SK-N-SH (cell line): ENCODE results near the gene FAM151A. TPM values are rescaled to one million over a fixed set of nuclear protein-coding genes. Genes with fewer than 3 reads are reported as not detected.

Experiments
- CTCF ChIA-PET: fragments of 300-600, 350-600 bp; formaldehyde crosslinking; extraction: SDS; loops from one replicate; lab custom pipeline; 2021; lab: Yijun Ruan, JAX
- POLR2A ChIA-PET: fragments of 350-600 bp; sonication (Branson Sonifier 250); formaldehyde crosslinking; extraction: SDS; loops from one replicate; lab custom pipeline; 2020; ENCODE audit warnings: antibody characterized with exemption, inconsistent platforms; lab: Yijun Ruan, JAX
- DNase-seq: peaks from one replicate; pipeline ENCODE4 v3.0.0; 2012
- H2AFZ ChIP-seq: fragments of 200-600 bp; sonication (generic); 2 replicates; pipeline ENCODE4 v1.8.1; 2016; ENCODE audit warnings: antibody characterized with exemption, mild to moderate bottlenecking, low read depth
- H3F3A ChIP-seq: fragments of 200-600 bp; sonication (generic); replicated peaks from 2 replicates; pipeline ENCODE3; 2016; ENCODE audit warnings: antibody characterized with exemption, mild to moderate bottlenecking; ENCODE audit not compliant: insufficient read depth
- H3K27ac ChIP-seq, 2 experiments: fragments of 200-500 bp in 1 of 2; fragments of 200-600 bp in 1 of 2; sonication (Bioruptor generic) in 1 of 2; sonication (generic), shearing (Covaris generic) in 1 of 2; 2 replicates each; pipeline versions ENCODE4 v1.5.1 to v1.6.1; 2014 to 2016; ENCODE audit warnings: low read depth in 2 of 2, inconsistent platforms in 1 of 2, low read length in 1 of 2, mild to moderate bottlenecking in 1 of 2, mixed read lengths in 1 of 2
- H3K27me3 ChIP-seq: fragments of 200-600 bp; sonication (generic), shearing (Covaris generic); 2 replicates; pipeline ENCODE4 v1.6.1; 2016; ENCODE audit warnings: mixed run types; ENCODE audit not compliant: insufficient read depth
- H3K36me3 ChIP-seq, 2 experiments: fragments of 200-500 bp in 1 of 2; fragments of 200-600 bp in 1 of 2; sonication (Bioruptor generic) in 1 of 2; sonication (generic) in 1 of 2; replicated peaks in 1 of 2; 2 replicates each; pipeline versions ENCODE3 to v1.5.1; 2014 to 2016; ENCODE audit warnings: low read length in 1 of 2, mild to moderate bottlenecking in 1 of 2; ENCODE audit not compliant: insufficient read depth in 2 of 2, control insufficient read depth in 1 of 2
- H3K4me1 ChIP-seq, 2 experiments: fragments of 200-500 bp in 1 of 2; fragments of 200-600 bp in 1 of 2; sonication (Bioruptor generic) in 1 of 2; sonication (generic), shearing (Covaris generic) in 1 of 2; 2 replicates each; pipeline versions ENCODE4 v1.5.1 to v1.6.1; 2014 to 2016; ENCODE audit warnings: low read depth in 1 of 2, low read length in 1 of 2, mixed run types in 1 of 2; ENCODE audit not compliant: insufficient read depth in 2 of 2, control insufficient read depth in 1 of 2
- H3K4me2 ChIP-seq: fragments of 200-600 bp; sonication (generic), shearing (Covaris generic); 2 replicates; pipeline ENCODE4 v1.6.1; 2017; ENCODE audit warnings: mixed run types
- H3K4me3 ChIP-seq, 2 experiments: fragments of 200-500 bp in 1 of 2; fragments of 200-600 bp in 1 of 2; sonication (Bioruptor generic) in 1 of 2; sonication (generic), shearing (Covaris generic) in 1 of 2; 2 replicates each; pipeline versions ENCODE4 v1.5.1 to v1.8.1; 2014 to 2016; ENCODE audit warnings: low read depth in 2 of 2, inconsistent platforms in 1 of 2, low read length in 1 of 2, mild to moderate bottlenecking in 1 of 2, mixed read lengths in 1 of 2, moderate library complexity in 1 of 2
- H3K79me2 ChIP-seq: fragments of 200-600 bp; sonication (generic); 2 replicates; pipeline ENCODE4 v1.8.1; 2017; ENCODE audit warnings: mild to moderate bottlenecking; ENCODE audit not compliant: insufficient read depth
- H3K9ac ChIP-seq: fragments of 200-600 bp; sonication (generic); 2 replicates; pipeline ENCODE4 v1.6.1; 2017; ENCODE audit warnings: mixed run types
- H3K9me2 ChIP-seq: fragments of 200-600 bp; sonication (generic); 2 replicates; pipeline ENCODE4 v1.6.1; 2017; ENCODE audit warnings: mixed run types
- H3K9me3 ChIP-seq: fragments of 200-600 bp; sonication (generic); 2 replicates; pipeline ENCODE4 v1.6.1; 2017; ENCODE audit warnings: mixed run types, mild to moderate bottlenecking, moderate library complexity
- H4K20me1 ChIP-seq: fragments of 200-600 bp; sonication (generic); 2 replicates; pipeline ENCODE4 v1.6.1; 2017; ENCODE audit warnings: mild to moderate bottlenecking, mixed run types; ENCODE audit not compliant: insufficient read depth
- CTCF ChIP-seq: fragments of 200-600 bp; sonication (generic); IDR thresholded peaks from 2 replicates; pipeline ENCODE4 v1.6.1; 2017; ENCODE audit warnings: antibody characterized with exemption, mild to moderate bottlenecking, moderate library complexity
- ELF1 ChIP-seq: IDR thresholded peaks from 2 replicates; pipeline ENCODE4 v1.4.0; 2012
- EP300 ChIP-seq, 2 experiments: IDR thresholded peaks; 2 replicates each; pipeline versions ENCODE4 v1.4.0 to v1.6.1; 2012; ENCODE audit warnings: borderline replicate concordance in 1 of 2, low read depth in 1 of 2, low read length in 1 of 2
- EZH2phosphoT487 ChIP-seq: fragments of 200-600 bp; sonication (generic); IDR thresholded peaks from 2 replicates; pipeline ENCODE4 v1.6.1; 2017; ENCODE audit warnings: low read depth, mixed run types, mild to moderate bottlenecking, antibody characterized with exemption, moderate library complexity, borderline replicate concordance
- FOXJ3 ChIP-seq: sonication (generic); formaldehyde crosslinking; IDR thresholded peaks from 2 replicates; pipeline ENCODE4 v1.5.1; 2020; ENCODE audit warnings: mild to moderate bottlenecking, missing genetic modification reagents
- MAX ChIP-seq: IDR thresholded peaks from 2 replicates; pipeline ENCODE4 v1.4.0; 2012; ENCODE audit warnings: low read depth
- MXI1 ChIP-seq: IDR thresholded peaks from 2 replicates; pipeline ENCODE4 v1.6.1; 2012; ENCODE audit warnings: mild to moderate bottlenecking, low read depth, low read length, improper control_type of control experiment
- NFIC ChIP-seq: IDR thresholded peaks from 2 replicates; pipeline ENCODE4 v1.4.0; 2012; ENCODE audit warnings: borderline replicate concordance
- SMC3 ChIP-seq: IDR thresholded peaks from 2 replicates; pipeline ENCODE4 v1.6.1; 2012; ENCODE audit warnings: low read depth, low read length, improper control_type of control experiment
- USF1 ChIP-seq: IDR thresholded peaks from 2 replicates; pipeline ENCODE4 v1.4.0; 2012; ENCODE audit warnings: low read depth, borderline replicate concordance
- WGBS: methylation state at CpG from one replicate; pipeline ENCODE4 v1.1.6; 2017; ENCODE audit warnings: low lambda C conversion rate; 5-methylcytosine and 5-hydroxymethylcytosine counted together
- polyA plus RNA-seq, 3 experiments: library from polyadenylated mRNA; depleted of rRNA; stranded (reverse); fragments of >200 nt; gene quantifications; 2 replicates each; pipeline ENCODE4 v1.2.3, GENCODE V29; 2012

FAM151A gene
- polyA plus RNA-seq, 1 of the 3 experiments (the other 2 are of a cell fraction), result not detected

- no peak for TF ChIP-seq USF1
- TF ChIP-seq FOXJ3 (CRISPR knock-in tag), result no peak
- no peak for TF ChIP-seq CTCF
- no peak for TF ChIP-seq SMC3
- no peak for TF ChIP-seq MAX
- no peak for TF ChIP-seq EZH2phosphoT487
- TF ChIP-seq, all 33 proteins: peak for 0
Observed at GRCh38 chr1:54564312-54565112, 58.8 kb downstream of the FAM151A start (continued).

- no peaks in the 10 kb centered on the region for H3K36me3 ChIP-seq
- 76% methylated on average over 3 of the region's 3 CpGs for WGBS
- CTCF ChIA-PET, result interaction anchor here (0.7 to 4.6 kb wide), 3 partner anchors 10 to 437 kb away, joined by 4 to 25 read pairs (median 5); partner anchors contain the start of gene ACOT11
- DNase-seq, result peak; percentile 75
- H3K9me2 ChIP-seq, result no peaks in the 10 kb centered on the region
- no peak overlapping the region for H3K4me3 ChIP-seq
- H3K4me2 ChIP-seq, result no peak overlapping the region
- peaks cover 5 to 21% of the 10 kb centered on the region in 2 experiments; a peak in 2 of 4 replicates for H3K4me1 ChIP-seq
- H4K20me1 ChIP-seq, result no peaks in the 10 kb centered on the region
- H3K9me3 ChIP-seq, result no peaks in the 10 kb centered on the region
- H3K9ac ChIP-seq, result no peak overlapping the region
- POLR2A ChIA-PET, result interaction anchor here (2.6 kb wide), 1 partner anchor 12 kb away, joined by 13 read pairs; the partner anchor contains the start of gene ACOT11
- no peaks in the 10 kb centered on the region for H3K79me2 ChIP-seq
- H3K27me3 ChIP-seq, result no peaks in the 10 kb centered on the region
- no peaks in the 10 kb centered on the region for H3F3A ChIP-seq
- no peak overlapping the region for H2AFZ ChIP-seq
- peak overlapping the region; percentile 30 to 53; a peak in 3 of 4 replicates for H3K27ac ChIP-seq
- no peak for TF ChIP-seq SMC3
- no peak for TF ChIP-seq NFIC
- TF ChIP-seq ELF1, result no peak
- TF ChIP-seq EP300 (IDR thresholded peaks at IDR 0.05; ENCODE audit: borderline replicate concordance in 1 of 2, low read depth in 1 of 2, low read length in 1 of 2), result peak in 1 of 2 experiments; percentile 42; a peak in 2 of 4 replicates
- no peak for TF ChIP-seq MXI1
Observed at GRCh38 chr1:54559771-54560231, 63.5 kb downstream of the FAM151A start.

Other genes with a start within 250 kb of the FAM151A start
- gene SSBP3, start 217.1 kb downstream of the FAM151A start, polyA plus RNA-seq (2012; rRNA removed), result 18.0 and 26.2 TPM in 2 replicates
- 6.9 and 7.2 TPM in 2 replicates for gene ACOT11, start 75.3 kb downstream of the FAM151A start, polyA plus RNA-seq (2012; rRNA removed)
- gene MROH7, start 18.3 kb upstream of the FAM151A start, polyA plus RNA-seq (2012; rRNA removed), result 0.51 and 0.52 TPM in 2 replicates
- gene TTC4, start 92.3 kb upstream of the FAM151A start, polyA plus RNA-seq (2012; rRNA removed), result 17.9 and 21.5 TPM in 2 replicates
- 3.2 and 3.4 TPM in 2 replicates for gene PARS2, start 141.0 kb upstream of the FAM151A start, polyA plus RNA-seq (2012; rRNA removed)
- not detected in 2 replicates for gene TTC22, start 177.8 kb upstream of the FAM151A start, polyA plus RNA-seq (2012; rRNA removed)